ENCODE measurements around the gene LATS2.

DNA sequence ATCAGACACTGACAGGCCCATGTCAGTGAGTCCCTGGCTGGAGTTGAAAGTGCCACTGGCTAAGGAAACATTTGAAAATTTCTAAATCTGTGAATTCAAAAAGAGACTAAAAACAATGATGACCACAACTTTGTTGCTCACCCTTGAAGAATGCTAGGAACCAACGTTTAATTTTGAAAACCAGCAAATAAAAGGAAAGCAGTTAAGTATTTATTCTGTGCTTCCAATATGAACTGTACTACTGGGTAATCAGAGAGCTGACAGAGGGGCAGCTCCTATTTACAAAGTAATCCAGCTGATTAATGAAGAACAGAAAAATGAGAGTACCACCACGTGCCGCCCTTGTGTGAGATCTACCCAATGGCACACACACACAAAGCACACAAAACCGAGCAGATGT, 44.7 kb upstream of the LATS2 start:
- no peak for TF ChIP-seq CTCF (IDR thresholded peaks at IDR 0.05)
- TF ChIP-seq POLR2A (IDR thresholded peaks at IDR 0.05), result no peak
